HepG2 (cell line): ENCODE measurements around the gene OR2S2. TPM values are rescaled to one million over a fixed set of nuclear protein-coding genes. Genes with fewer than 3 reads are reported as not detected.
A peak's percentile ranks its signal among the peaks of the same experiment; 100 is the strongest.

Source experiments
- ATAC-seq: fragments of 200-7000 bp; cut with Tn5 transposase; 3 replicates; pipeline ENCODE4 v1.9.1; 2020; ENCODE audit warnings: mild to moderate bottlenecking, moderate library complexity
- BruUV-seq: library from RNA; stranded (reverse); fragments of 400-500 nt; replicated peaks from 2 replicates; lab custom pipeline; 2021; lab: Mats Ljungman, UMichigan
- CTCF ChIA-PET: fragments of 300-600 bp; formaldehyde crosslinking; extraction: SDS; loops from one replicate; lab custom pipeline; 2021; ENCODE audit warnings: low total read pairs, inconsistent platforms, low intra/inter-chr PET ratio; lab: Yijun Ruan, JAX
- POLR2A ChIA-PET: fragments of 350-600 bp; sonication (Branson Sonifier 250); formaldehyde crosslinking; loops from one replicate; lab custom pipeline; 2020; ENCODE audit warnings: antibody characterized with exemption, inconsistent platforms; lab: Yijun Ruan, JAX
- DNase-seq: peaks from one replicate; pipeline ENCODE4 v3.0.0-alpha.2; 2015; ENCODE audit warnings: low spot score
- FAIRE-seq: peaks from 3 replicates; lab custom pipeline; 2011; peaks lifted over from hg19 to GRCh38; lab: Jason Lieb, UNC
- H2AFZ ChIP-seq: one replicate; pipeline ENCODE4 v1.6.1; 2011; ENCODE audit warnings: low read length, inconsistent platforms
- H3K27ac ChIP-seq: fragments of 300-600 bp; 3 replicates; pipeline ENCODE4 v1.8.0; 2011; ENCODE audit warnings: mixed run types, mild to moderate bottlenecking, mixed read lengths, low read length, inconsistent platforms; ENCODE audit not compliant: insufficient read depth; ENCODE audit errors: extremely low read length
- H3K27me3 ChIP-seq, 2 experiments: fragments of 200-600 bp in 1 of 2; 2 replicates in 1 of 2; 3 replicates in 1 of 2; pipeline versions ENCODE4 v1.6.0 to v1.8.0; 2011; ENCODE audit warnings: low read length in 2 of 2, mild to moderate bottlenecking in 2 of 2, moderate library complexity in 2 of 2, inconsistent platforms in 1 of 2; ENCODE audit not compliant: insufficient read depth in 2 of 2, control insufficient read depth in 1 of 2
- H3K36me3 ChIP-seq, 2 experiments: fragments of 200-600 bp in 1 of 2; replicated peaks in 1 of 2; 2 replicates in 1 of 2; 3 replicates in 1 of 2; pipeline versions ENCODE4 v1.5.1 to v1.8.0; 2011; ENCODE audit warnings: low read length in 2 of 2, inconsistent platforms in 1 of 2; ENCODE audit not compliant: insufficient read depth in 2 of 2, control insufficient read depth in 1 of 2
- H3K4me1 ChIP-seq: 2 replicates; pipeline ENCODE4 v1.5.1; 2012; ENCODE audit warnings: low read length, inconsistent platforms; ENCODE audit not compliant: insufficient read depth
- H3K4me2 ChIP-seq: 2 replicates; pipeline ENCODE4 v1.6.0; 2011; ENCODE audit warnings: low read depth, low read length, inconsistent platforms
- H3K4me3 ChIP-seq, 3 experiments: fragments of 200-600 bp in 1 of 3; sonication (generic), shearing (Covaris generic) in 1 of 3; replicated peaks in 1 of 3; 2 replicates each; pipeline ENCODE4 v1.5.1; 2011 to 2016; ENCODE audit warnings: low read length in 3 of 3, inconsistent platforms in 2 of 3, low read depth in 2 of 3, mild to moderate bottlenecking in 2 of 3, control low read depth in 1 of 3, mixed read lengths in 1 of 3; ENCODE audit not compliant: insufficient read depth in 1 of 3
- H3K79me2 ChIP-seq: one replicate; pipeline ENCODE4 v1.6.1; 2011; ENCODE audit warnings: low read length, inconsistent platforms; ENCODE audit not compliant: insufficient read depth
- H3K9ac ChIP-seq: 2 replicates; pipeline ENCODE4 v1.6.0; 2011; ENCODE audit warnings: mild to moderate bottlenecking, low read depth, low read length, inconsistent platforms; ENCODE audit not compliant: insufficient read depth
- H3K9me3 ChIP-seq: 2 replicates; pipeline ENCODE4 v1.5.1; 2012; ENCODE audit warnings: mild to moderate bottlenecking, low read length
- H4K20me1 ChIP-seq: 2 replicates; pipeline ENCODE4 v1.6.0; 2011; ENCODE audit warnings: inconsistent platforms, mild to moderate bottlenecking, low read length, moderate library complexity; ENCODE audit not compliant: insufficient read depth
- ARHGAP35 ChIP-seq: sonication (generic); formaldehyde crosslinking; IDR thresholded peaks from 2 replicates; pipeline ENCODE4 v1.9.0; 2022; ENCODE audit warnings: mild to moderate bottlenecking, inconsistent platforms, moderate library complexity, missing genetic modification reagents, borderline replicate concordance
- CHCHD3 ChIP-seq: sonication (generic); formaldehyde crosslinking; IDR thresholded peaks from 2 replicates; pipeline ENCODE4 v1.8.0; 2022; ENCODE audit warnings: mild to moderate bottlenecking, missing genetic modification reagents, moderate library complexity
- EHMT2 ChIP-seq: fragments of 200-600 bp; sonication (generic); IDR thresholded peaks from 2 replicates; pipeline ENCODE4 v1.7.0; 2017; ENCODE audit warnings: antibody characterized with exemption, low read depth, low read length, borderline replicate concordance
- KLF16 ChIP-seq, 2 experiments: sonication (generic) in 1 of 2; formaldehyde crosslinking in 1 of 2; IDR thresholded peaks; 2 replicates each; pipeline versions ENCODE4 v1.6.1 to v1.8.0; 2016 to 2023; ENCODE audit warnings: missing genetic modification reagents in 2 of 2, missing compliant biosample characterization in 1 of 2
- SYNCRIP ChIP-seq: fragments of 200-400 bp; formaldehyde crosslinking; IDR thresholded peaks from 2 replicates; pipeline ENCODE4 v1.6.1; 2018; ENCODE audit warnings: mild to moderate bottlenecking, low read depth, low read length; ENCODE audit not compliant: insufficient read depth
- YY1 ChIP-seq: IDR thresholded peaks from 2 replicates; pipeline ENCODE4 v1.6.1; 2011; ENCODE audit warnings: low read length, low read depth, moderate library complexity, mild to moderate bottlenecking; ENCODE audit not compliant: insufficient read depth, insufficient replicate concordance
- ZMYM3 ChIP-seq: sonication (generic); formaldehyde crosslinking; IDR thresholded peaks from 2 replicates; pipeline ENCODE4 v1.5.1; 2020; ENCODE audit warnings: mild to moderate bottlenecking, missing genetic modification reagents
- ZNF354B ChIP-seq: sonication (generic); formaldehyde crosslinking; IDR thresholded peaks from 2 replicates; pipeline ENCODE4 v1.8.0; 2022; ENCODE audit warnings: mild to moderate bottlenecking, missing genetic modification reagents
- ZNF704 ChIP-seq: sonication (generic); formaldehyde crosslinking; IDR thresholded peaks from 2 replicates; pipeline ENCODE4 v1.8.1; 2023; ENCODE audit warnings: mild to moderate bottlenecking, inconsistent platforms, moderate library complexity, missing genetic modification reagents, borderline replicate concordance
- WGBS: methylation state at CpG from one replicate; pipeline ENCODE4 v1.1.6; 2017; ENCODE audit warnings: low lambda C conversion rate; 5-methylcytosine and 5-hydroxymethylcytosine counted together
- in situ Hi-C: cut with HindIII; loops from 2 replicates; pipeline ENCODE4 v1.10.0; 2017; ENCODE audit warnings: low pct_unique_long_range_greater_than_20kb; ENCODE audit not compliant: extremely low pct_ligation_motif_present
- intact Hi-C: fragments of 100-400 bp; cut with micrococcal nuclease; formaldehyde crosslinking; loops from one replicate; pipeline ENCODE4 v1.10.0; 2022; ENCODE audit not compliant: unreplicated experiment
- polyA plus RNA-seq, 8 experiments: library from polyadenylated mRNA; depleted of rRNA in 3 of 8; stranded (reverse) in 7 of 8; unstranded in 1 of 8; fragments of >200 nt; fragmentation: Illumina TruSeq in 4 of 8; extraction: Trizol in 4 of 8; gene quantifications; 2 replicates each; pipeline versions ENCODE4 v1.2.1 to v1.2.3, GENCODE V29; 2011 to 2016; ENCODE audit warnings: low read depth in 4 of 8, missing spikeins in 1 of 8, mixed read lengths in 1 of 8; ENCODE audit not compliant: insufficient read depth in 1 of 8
- total RNA-seq, 5 experiments: library from RNA; depleted of rRNA; stranded (reverse); fragments of >200 nt; fragmentation: Illumina TruSeq; extraction: Trizol; gene quantifications; 2 replicates each; pipeline ENCODE4 v1.2.3, GENCODE V29; 2016; ENCODE audit warnings: low read depth in 1 of 5
- TF ChIP-seq, protein P1 (sequence below): sonication (generic); formaldehyde crosslinking; IDR thresholded peaks from 2 replicates; pipeline ENCODE4 v1.4.0; 2020; ENCODE audit warnings: missing genetic modification reagents
- TF ChIP-seq, protein P2 (sequence below): sonication (generic); formaldehyde crosslinking; IDR thresholded peaks from 2 replicates; pipeline ENCODE4 v1.4.0; 2020; ENCODE audit warnings: missing genetic modification reagents, borderline replicate concordance
- TF ChIP-seq, protein P3 (sequence below): IDR thresholded peaks from 2 replicates; pipeline ENCODE4 v1.6.1; 2016; ENCODE audit warnings: low read depth

The OR2S2 gene
- total and polyA plus RNA-seq, 2 of the 13 experiments (the other 11 are each of a cell fraction or from before 2014, with no cell fraction given) = not detected

- CTCF ChIA-PET = no interaction called here
- ATAC-seq (peak; percentile 27; the same call in 2 of the 3 replicates), FAIRE-seq (no peak), DNase-seq (no peak)
- H3K4me3 ChIP-seq = peak overlapping the region in 2 of 3 experiments; percentile 19 to 46; a peak in 2 of 6 replicates
- POLR2A ChIA-PET = no interaction called here
- H3K79me2 ChIP-seq = no peaks in the 10 kb centered on the region
- peaks cover 0 to 4% of the 10 kb centered on the region in 2 experiments; a peak in 1 of 5 replicates for H3K27me3 ChIP-seq
- intact Hi-C loops (loop anchor here (2.0 kb wide), 1 partner anchor 13 kb away; no protein-coding TSS in a partner anchor), in situ Hi-C loops (no loop called here)
- 16% methylated on average over 10 of the region's 16 CpGs for WGBS
- H3K9me3 ChIP-seq = no peaks in the 10 kb centered on the region
- no TSS peak for BruUV-seq
- peak overlapping the region; percentile 2 for H2AFZ ChIP-seq
- H3K36me3 ChIP-seq = no peaks in the 10 kb centered on the region
- peak overlapping the region; percentile 18; the same call in 1 of the 2 replicates for H3K9ac ChIP-seq
- H4K20me1 ChIP-seq = no peaks in the 10 kb centered on the region
- peaks cover 66% of the 10 kb centered on the region for H3K4me1 ChIP-seq
- H3K4me2 ChIP-seq = peak overlapping the region; percentile 69
- no peak overlapping the region for H3K27ac ChIP-seq
- no peak for TF ChIP-seq YY1
- TF ChIP-seq CHCHD3 (CRISPR knock-in tag) = no peak
- TF ChIP-seq KLF16 (CRISPR knock-in tag; IDR thresholded peaks at IDR 0.05) = no peak
- no peak for TF ChIP-seq SYNCRIP
- TF ChIP-seq ARHGAP35 (CRISPR knock-in tag) = no peak
- no peak for TF ChIP-seq EHMT2
- TF ChIP-seq, protein P1, sequence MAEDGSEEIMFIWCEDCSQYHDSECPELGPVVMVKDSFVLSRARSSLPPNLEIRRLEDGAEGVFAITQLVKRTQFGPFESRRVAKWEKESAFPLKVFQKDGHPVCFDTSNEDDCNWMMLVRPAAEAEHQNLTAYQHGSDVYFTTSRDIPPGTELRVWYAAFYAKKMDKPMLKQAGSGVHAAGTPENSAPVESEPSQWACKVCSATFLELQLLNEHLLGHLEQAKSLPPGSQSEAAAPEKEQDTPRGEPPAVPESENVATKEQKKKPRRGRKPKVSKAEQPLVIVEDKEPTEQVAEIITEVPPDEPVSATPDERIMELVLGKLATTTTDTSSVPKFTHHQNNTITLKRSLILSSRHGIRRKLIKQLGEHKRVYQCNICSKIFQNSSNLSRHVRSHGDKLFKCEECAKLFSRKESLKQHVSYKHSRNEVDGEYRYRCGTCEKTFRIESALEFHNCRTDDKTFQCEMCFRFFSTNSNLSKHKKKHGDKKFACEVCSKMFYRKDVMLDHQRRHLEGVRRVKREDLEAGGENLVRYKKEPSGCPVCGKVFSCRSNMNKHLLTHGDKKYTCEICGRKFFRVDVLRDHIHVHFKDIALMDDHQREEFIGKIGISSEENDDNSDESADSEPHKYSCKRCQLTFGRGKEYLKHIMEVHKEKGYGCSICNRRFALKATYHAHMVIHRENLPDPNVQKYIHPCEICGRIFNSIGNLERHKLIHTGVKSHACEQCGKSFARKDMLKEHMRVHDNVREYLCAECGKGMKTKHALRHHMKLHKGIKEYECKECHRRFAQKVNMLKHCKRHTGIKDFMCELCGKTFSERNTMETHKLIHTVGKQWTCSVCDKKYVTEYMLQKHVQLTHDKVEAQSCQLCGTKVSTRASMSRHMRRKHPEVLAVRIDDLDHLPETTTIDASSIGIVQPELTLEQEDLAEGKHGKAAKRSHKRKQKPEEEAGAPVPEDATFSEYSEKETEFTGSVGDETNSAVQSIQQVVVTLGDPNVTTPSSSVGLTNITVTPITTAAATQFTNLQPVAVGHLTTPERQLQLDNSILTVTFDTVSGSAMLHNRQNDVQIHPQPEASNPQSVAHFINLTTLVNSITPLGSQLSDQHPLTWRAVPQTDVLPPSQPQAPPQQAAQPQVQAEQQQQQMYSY = no peak
- TF ChIP-seq, protein P2, sequence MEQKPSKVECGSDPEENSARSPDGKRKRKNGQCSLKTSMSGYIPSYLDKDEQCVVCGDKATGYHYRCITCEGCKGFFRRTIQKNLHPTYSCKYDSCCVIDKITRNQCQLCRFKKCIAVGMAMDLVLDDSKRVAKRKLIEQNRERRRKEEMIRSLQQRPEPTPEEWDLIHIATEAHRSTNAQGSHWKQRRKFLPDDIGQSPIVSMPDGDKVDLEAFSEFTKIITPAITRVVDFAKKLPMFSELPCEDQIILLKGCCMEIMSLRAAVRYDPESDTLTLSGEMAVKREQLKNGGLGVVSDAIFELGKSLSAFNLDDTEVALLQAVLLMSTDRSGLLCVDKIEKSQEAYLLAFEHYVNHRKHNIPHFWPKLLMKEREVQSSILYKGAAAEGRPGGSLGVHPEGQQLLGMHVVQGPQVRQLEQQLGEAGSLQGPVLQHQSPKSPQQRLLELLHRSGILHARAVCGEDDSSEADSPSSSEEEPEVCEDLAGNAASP (CRISPR knock-in tag) = no peak
- no peak for TF ChIP-seq ZNF354B (CRISPR knock-in tag)
- no peak for TF ChIP-seq ZNF704 (CRISPR knock-in tag)
- TF ChIP-seq, protein P3, sequence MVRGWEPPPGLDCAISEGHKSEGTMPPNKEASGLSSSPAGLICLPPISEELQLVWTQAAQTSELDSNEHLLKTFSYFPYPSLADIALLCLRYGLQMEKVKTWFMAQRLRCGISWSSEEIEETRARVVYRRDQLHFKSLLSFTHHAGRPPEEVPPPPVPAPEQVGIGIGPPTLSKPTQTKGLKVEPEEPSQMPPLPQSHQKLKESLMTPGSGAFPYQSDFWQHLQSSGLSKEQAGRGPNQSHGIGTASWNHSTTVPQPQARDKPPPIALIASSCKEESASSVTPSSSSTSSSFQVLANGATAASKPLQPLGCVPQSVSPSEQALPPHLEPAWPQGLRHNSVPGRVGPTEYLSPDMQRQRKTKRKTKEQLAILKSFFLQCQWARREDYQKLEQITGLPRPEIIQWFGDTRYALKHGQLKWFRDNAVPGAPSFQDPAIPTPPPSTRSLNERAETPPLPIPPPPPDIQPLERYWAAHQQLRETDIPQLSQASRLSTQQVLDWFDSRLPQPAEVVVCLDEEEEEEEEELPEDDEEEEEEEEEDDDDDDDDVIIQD (CRISPR knock-in tag) = no peak
- no peak for TF ChIP-seq ZMYM3 (CRISPR knock-in tag)
Observed at GRCh38 chr9:35915681-35916294, 42.2 kb downstream of the OR2S2 start.
